Activated effector memory CD4-positive, alpha-beta T cell treated with anti-CD3 and anti-CD28 coated beads, Interleukin-2, amount 50 U/mL, for 16 hours (primary cell): ENCODE results near the gene FRS3.

Source experiments
- DNase-seq: peaks from one replicate; pipeline ENCODE4 v3.0.0-alpha.2; 2020

The FRS3 gene

DNA sequence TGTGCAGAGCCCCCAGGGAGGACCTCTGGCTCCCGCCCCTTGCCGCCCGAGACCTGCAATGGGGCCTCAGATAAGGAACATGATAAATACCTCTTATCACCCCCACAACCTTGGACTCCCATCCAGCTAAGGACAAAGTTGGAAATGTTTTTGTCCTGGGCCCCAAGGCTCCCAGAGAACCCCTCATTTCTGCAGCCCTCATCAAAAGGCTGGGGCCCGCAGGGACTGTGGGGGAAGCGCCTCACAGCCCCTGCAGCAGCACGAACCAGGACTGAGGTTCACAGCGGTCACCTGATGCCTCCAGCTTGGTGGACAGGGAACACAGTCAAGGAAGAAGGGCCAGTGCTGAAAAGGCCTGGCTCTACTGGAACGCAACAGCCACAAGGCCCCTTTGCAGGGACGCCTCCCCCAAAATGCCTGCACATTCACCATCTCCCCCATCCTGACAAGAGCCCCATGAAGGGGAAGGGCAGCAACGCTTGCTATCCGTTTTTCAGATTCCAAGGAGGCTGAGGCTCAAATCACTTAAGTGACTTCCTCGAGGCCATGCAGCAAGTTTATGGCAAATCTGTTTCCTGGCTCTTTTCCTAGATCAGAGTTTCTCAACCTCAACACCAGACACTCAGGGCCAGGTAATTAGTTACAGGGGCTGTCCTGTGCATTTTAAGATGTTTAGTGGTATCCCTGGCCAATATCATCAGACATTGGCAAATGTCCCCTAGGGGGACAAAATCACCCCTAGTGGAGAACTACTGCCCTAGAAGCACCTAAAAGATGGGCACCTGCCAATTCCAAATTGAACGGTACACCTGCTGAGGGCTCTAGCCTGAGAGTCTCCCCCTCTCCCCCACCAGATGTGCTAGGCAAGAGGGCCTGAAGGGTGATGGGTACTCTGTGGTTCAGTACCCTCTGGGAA lies 54.9 kb downstream of the FRS3 start:
- no peak for DNase-seq

DNA sequence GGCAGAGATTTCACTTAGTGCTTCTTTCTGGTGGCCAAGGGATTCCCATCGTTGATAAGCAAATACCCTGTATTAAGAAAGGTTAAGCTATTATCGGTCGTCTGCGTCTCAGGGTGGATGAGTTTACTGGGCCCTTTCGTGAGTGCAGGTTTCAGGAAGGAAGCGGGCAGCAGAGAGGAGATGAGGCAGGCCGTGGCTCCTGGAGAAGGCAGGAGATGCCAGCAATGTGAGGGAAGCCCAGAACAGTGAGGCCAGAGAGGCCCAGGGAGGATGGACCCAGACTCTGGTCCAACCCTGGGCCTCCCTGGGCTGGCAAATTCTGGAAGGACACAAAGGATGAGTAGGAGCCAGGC lies 55.5 kb downstream of the FRS3 start:
- DNase-seq = no peak

DNA sequence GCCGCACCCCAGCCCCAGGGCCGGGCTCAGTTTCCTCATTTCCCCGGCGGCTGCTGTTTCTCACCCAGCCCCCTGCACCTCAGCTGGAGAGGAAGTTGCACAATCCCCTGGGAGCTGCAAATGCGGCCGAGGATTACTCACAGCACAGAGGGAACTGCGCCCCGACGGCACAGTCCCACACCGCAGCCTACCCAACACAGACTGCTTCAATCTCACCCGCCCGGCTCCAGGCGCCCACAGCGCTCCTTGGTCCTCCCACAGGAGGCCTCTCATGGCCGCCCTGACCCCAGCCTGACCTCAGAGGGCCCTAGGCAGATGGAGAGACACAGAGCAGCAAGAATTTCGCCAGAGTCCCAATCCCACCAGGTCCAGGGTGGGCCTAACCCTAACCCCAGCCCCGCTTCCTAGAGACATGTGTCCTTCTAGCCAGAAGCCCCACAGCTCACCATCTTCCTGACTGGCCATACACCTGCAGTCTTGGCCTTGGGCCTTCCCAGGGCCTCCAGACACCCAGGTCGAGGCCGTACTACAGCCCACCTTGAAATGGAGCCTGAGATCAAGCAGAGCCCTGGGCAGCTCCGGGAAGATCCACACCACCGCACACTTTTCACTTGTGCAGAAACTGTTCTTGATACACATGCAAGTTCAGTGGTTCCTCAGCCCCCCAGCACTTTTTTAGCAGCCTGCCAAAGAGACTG lies 56.0 kb downstream of the FRS3 start:
- DNase-seq = no peak

DNA sequence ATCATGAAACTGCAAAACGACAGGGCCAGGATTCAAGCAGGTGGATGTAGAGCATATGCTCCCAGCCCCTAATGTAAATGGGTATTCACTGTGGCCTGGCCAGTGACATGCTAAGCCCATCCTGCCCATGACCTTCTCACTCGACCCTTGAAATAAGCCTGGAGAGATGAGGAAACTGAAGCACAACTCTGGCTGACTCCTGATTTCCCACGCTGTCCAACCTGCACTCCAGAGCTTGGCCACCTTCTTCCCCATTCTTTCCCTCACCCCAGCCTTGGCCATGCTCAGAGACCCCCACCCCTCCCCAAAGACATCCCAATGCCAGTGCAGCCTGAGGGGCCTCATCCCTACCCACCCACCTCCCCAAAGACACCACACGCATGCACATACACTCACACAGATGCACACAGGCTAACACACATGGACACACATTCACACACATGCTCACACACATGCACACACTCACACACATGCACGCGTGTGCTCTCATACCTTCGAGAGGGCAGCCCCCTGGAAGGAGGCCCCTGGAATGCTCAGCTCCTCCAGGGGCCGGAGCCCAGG lies 56.7 kb downstream of the FRS3 start:
- no peak for DNase-seq

DNA sequence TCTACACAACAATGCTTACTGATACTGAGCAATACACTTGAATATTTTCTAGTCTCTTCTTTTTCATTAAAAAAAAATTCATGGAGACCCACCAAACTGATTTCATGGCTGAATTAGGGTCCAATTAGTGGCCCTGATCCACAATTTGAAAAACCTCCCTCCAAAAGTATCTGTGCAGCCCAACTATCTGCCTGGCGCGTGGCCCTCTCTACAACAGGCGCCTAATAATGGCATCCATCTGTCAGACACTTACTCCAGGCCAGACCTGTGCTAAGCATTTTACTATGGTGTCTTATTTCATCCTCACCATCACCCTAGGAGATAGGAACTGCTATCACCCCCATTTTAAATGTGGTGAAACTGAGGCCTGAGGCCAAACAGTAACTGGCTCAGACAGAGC lies 58.3 kb downstream of the FRS3 start:
- no peak for DNase-seq

DNA sequence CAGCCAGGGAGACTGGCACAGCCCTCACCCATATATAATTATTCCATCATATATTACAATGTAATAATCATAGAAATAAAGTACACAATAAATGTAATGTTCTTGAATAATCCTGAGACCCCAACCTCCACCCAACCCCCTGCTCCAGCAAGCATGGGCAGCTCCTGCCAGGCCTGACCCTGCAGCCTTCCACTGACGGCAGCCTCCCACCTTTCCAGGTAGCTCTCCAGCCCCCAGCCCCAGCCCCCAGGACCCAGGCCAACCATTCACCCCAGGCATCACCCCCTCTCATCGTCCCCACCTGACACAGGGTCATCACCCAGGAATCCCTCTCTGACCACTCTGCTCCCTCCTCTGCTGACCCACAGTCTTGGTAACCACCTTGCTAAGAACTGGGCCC lies 58.9 kb downstream of the FRS3 start:
- DNase-seq = no peak

DNA sequence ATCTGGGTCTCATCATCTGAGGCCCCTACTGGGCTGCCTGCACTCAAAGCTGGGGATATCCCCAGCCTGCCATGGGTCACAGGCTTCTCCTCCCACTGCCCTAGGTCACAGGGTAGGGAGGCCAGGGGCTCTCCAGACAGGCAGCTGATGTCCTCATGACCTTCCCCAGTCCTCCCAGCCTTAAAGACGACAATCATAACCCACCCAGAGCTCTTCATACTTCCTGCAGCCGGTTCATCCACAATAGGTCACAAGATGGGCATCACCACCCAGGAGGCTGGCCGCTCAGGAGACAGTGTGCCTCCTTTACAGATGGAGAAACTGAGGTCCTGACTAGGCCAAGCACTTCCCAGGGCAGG lies 59.5 kb downstream of the FRS3 start:
- no peak for DNase-seq
